ENCODE data around the gene SOCS1.

Gene SOCS1

GRCh38 chr16:11242658-11243057 is 13.3 kb downstream of the SOCS1 start:
- no peak for DNase-seq

- no peak for DNase-seq
Measured at GRCh38 chr16:11241480-11242204, 14.4 kb downstream of the SOCS1 start.

GRCh38 chr16:11240636-11241473 is 15.1 kb downstream of the SOCS1 start:
- no peak for DNase-seq

- DNase-seq = no peak
Measured at GRCh38 chr16:11239644-11240632, 16.1 kb downstream of the SOCS1 start.

GRCh38 chr16:11238272-11239202 is 17.5 kb downstream of the SOCS1 start:
- no peak for DNase-seq

GRCh38 chr16:11236461-11237254 is 19.3 kb downstream of the SOCS1 start:
- DNase-seq = no peak

- no peak for DNase-seq
Measured at GRCh38 chr16:11235703-11235991, 20.4 kb downstream of the SOCS1 start.

- DNase-seq = no peak
Measured at GRCh38 chr16:11234884-11235702, 20.9 kb downstream of the SOCS1 start.

GRCh38 chr16:11233727-11234376 is 22.2 kb downstream of the SOCS1 start:
- DNase-seq = peak; percentile 22

- DNase-seq = peak; percentile 70
Measured at GRCh38 chr16:11232852-11233726, 22.9 kb downstream of the SOCS1 start.

GRCh38 chr16:11232302-11232851 is 23.6 kb downstream of the SOCS1 start:
- DNase-seq = no peak

- no peak for DNase-seq
Measured at GRCh38 chr16:11231367-11231970, 24.5 kb downstream of the SOCS1 start.

- DNase-seq = no peak
Measured at GRCh38 chr16:11229906-11230305, 26.1 kb downstream of the SOCS1 start.

GRCh38 chr16:11229432-11229831 is 26.6 kb downstream of the SOCS1 start:
- no peak for DNase-seq

- no peak for DNase-seq
Measured at GRCh38 chr16:11225677-11226549, 30.1 kb downstream of the SOCS1 start.

- peak; percentile 51 for DNase-seq
Measured at GRCh38 chr16:11224894-11225676, 30.9 kb downstream of the SOCS1 start.
